Ammon's horn (tissue), 1 donor: Measurements from ENCODE around the gene TWIST2.
A peak's percentile ranks its signal among the peaks of the same experiment; 100 is the strongest.

ENCODE experiments used
- DNase-seq: peaks from one replicate; pipeline ENCODE4 v3.0.0-alpha.2; 2016; ENCODE audit warnings: low spot score

The TWIST2 gene

GRCh38 chr2:238939521-238940403 is 91.9 kb downstream of the TWIST2 start:
- DNase-seq = no peak

- no peak for DNase-seq
Measured at GRCh38 chr2:238940806-238941205, 92.9 kb downstream of the TWIST2 start.

GRCh38 chr2:238941262-238941792 is 93.4 kb downstream of the TWIST2 start:
- no peak for DNase-seq

GRCh38 chr2:238942080-238942725 is 94.3 kb downstream of the TWIST2 start:
- DNase-seq = no peak

GRCh38 chr2:238942726-238943300 is 94.9 kb downstream of the TWIST2 start:
- no peak for DNase-seq

- no peak for DNase-seq
Measured at GRCh38 chr2:238943338-238944067, 95.6 kb downstream of the TWIST2 start.

- DNase-seq = peak; percentile 54
Measured at GRCh38 chr2:238945433-238946150, 97.7 kb downstream of the TWIST2 start.

GRCh38 chr2:238946318-238947242 is 98.7 kb downstream of the TWIST2 start:
- no peak for DNase-seq

- DNase-seq = no peak
Measured at GRCh38 chr2:238947243-238947760, 99.4 kb downstream of the TWIST2 start.

GRCh38 chr2:238947920-238948710 is 100.2 kb downstream of the TWIST2 start:
- peak; percentile 37 for DNase-seq

GRCh38 chr2:238948765-238949641 is 101.1 kb downstream of the TWIST2 start:
- DNase-seq = no peak

GRCh38 chr2:238949710-238950345 is 101.9 kb downstream of the TWIST2 start:
- DNase-seq = no peak

GRCh38 chr2:238950551-238950950 is 102.7 kb downstream of the TWIST2 start:
- DNase-seq = no peak

GRCh38 chr2:238952261-238952919 is 104.5 kb downstream of the TWIST2 start:
- peak; percentile 80 for DNase-seq

GRCh38 chr2:238954841-238955591 is 107.1 kb downstream of the TWIST2 start:
- DNase-seq = no peak
